Mucosa of descending colon (tissue), 3 donors: Measurements from ENCODE around the gene PHF14. TPM values are rescaled to one million over a fixed set of nuclear protein-coding genes. Genes with fewer than 3 reads are reported as not detected.

Experiments
- ATAC-seq: fragments of 200-7000 bp; cut with Tn5 transposase; one replicate; pipeline ENCODE4 v1.9.1; 2020; ENCODE audit warnings: mild to moderate bottlenecking, moderate library complexity
- DNase-seq, 3 donors: peaks; one replicate each; pipeline ENCODE4 v3.0.0-alpha.2; 2020
- H3K36me3 ChIP-seq: fragments of 200-600 bp; one replicate; pipeline ENCODE4 v1.8.0; 2021; ENCODE audit warnings: low read depth, mild to moderate bottlenecking
- H3K4me1 ChIP-seq: fragments of 200-600 bp; one replicate; pipeline ENCODE4 v1.8.0; 2021; ENCODE audit warnings: low read depth, mild to moderate bottlenecking
- H3K4me3 ChIP-seq: fragments of 200-600 bp; one replicate; pipeline ENCODE4 v1.8.0; 2021; ENCODE audit warnings: mild to moderate bottlenecking
- H3K9me3 ChIP-seq: fragments of 200-600 bp; one replicate; pipeline ENCODE4 v1.8.0; 2021; ENCODE audit warnings: mild to moderate bottlenecking
- CTCF ChIP-seq: fragments of 200-600 bp; IDR thresholded peaks from one replicate; pipeline ENCODE4 v1.8.0; 2022; ENCODE audit warnings: antibody characterized with exemption, mild to moderate bottlenecking
- intact Hi-C, 2 donors: fragments of 100-400 bp; cut with DNase I in 1 of 2; cut with micrococcal nuclease in 1 of 2; formaldehyde crosslinking; loops; one replicate each; pipeline versions ENCODE4 v1.11.0 to v1.11.1; 2022; cut with DNase I, micrococcal nuclease
- total RNA-seq, 3 donors: library from RNA; stranded (reverse); fragmentation: NEBNext Ultra II Directional in 2 of 3; extraction: Animal tissue kit (Norgen Biotek cat#: 25700) in 2 of 3; gene quantifications; one replicate each; pipeline versions ENCODE4 v1.2.1 to v1.2.4, GENCODE V29; 2021 to 2023
- donor health status: DM: no; HTN: no; CAD: no; lungs with moderate emphysema.
- donor health status: DM: no; HTN: no; CAD: no.
- donor health status: DM: no; HTN: yes; CAD: no.

Gene PHF14
- total RNA-seq, 3 donors from 2014 or later = 30.8 to 31.9 (median 31.7) TPM

- ATAC-seq (no peak), DNase-seq (no peak)
- no peak overlapping the region for H3K4me3 ChIP-seq
- no peak for TF ChIP-seq CTCF
- intact Hi-C loops = no loop called here
- no peaks in the 10 kb centered on the region for H3K9me3 ChIP-seq
- peaks cover 2% of the 10 kb centered on the region for H3K4me1 ChIP-seq
- no peaks in the 10 kb centered on the region for H3K36me3 ChIP-seq
These were observed 217.4 kb downstream of the PHF14 start for GRCh38 chr7:11191081-11191480.

- ATAC-seq (no peak), DNase-seq (no peak)
- Histone ChIP-seq H3K4me3 (no peak overlapping the region), H3K4me1 (peaks cover 2% of the 10 kb centered on the region), H3K9me3 (no peaks in the 10 kb centered on the region), H3K36me3 (no peaks in the 10 kb centered on the region)
- no peak for TF ChIP-seq CTCF
- intact Hi-C loops = no loop called here
These were observed 218.0 kb downstream of the PHF14 start for GRCh38 chr7:11191574-11192220.

GRCh38 chr7:11192506-11192905, 218.8 kb downstream of the PHF14 start:
- no peak for DNase-seq
- Histone ChIP-seq H3K9me3 (no peaks in the 10 kb centered on the region), H3K4me1 (peaks cover 2% of the 10 kb centered on the region), H3K36me3 (no peaks in the 10 kb centered on the region), H3K4me3 (no peak overlapping the region)
- TF ChIP-seq CTCF = no peak
- intact Hi-C loops = no loop called here
- ATAC-seq = no peak

GRCh38 chr7:11193131-11193867, 219.6 kb downstream of the PHF14 start:
- intact Hi-C loops = no loop called here
- DNase-seq (peak in 1 of 3 donors; percentile 12), ATAC-seq (peak; percentile 40)
- Histone ChIP-seq H3K4me3 (no peak overlapping the region), H3K9me3 (no peaks in the 10 kb centered on the region), H3K36me3 (no peaks in the 10 kb centered on the region), H3K4me1 (peaks cover 2% of the 10 kb centered on the region)
- no peak for TF ChIP-seq CTCF

GRCh38 chr7:11193888-11194287, 220.2 kb downstream of the PHF14 start:
- no peak for ATAC-seq

More at GRCh38 chr7:11193888-11194287, 220.2 kb downstream of the PHF14 start:
- no peak for TF ChIP-seq CTCF
- H3K9me3 ChIP-seq = no peaks in the 10 kb centered on the region
- peaks cover 2% of the 10 kb centered on the region for H3K4me1 ChIP-seq
- no peak overlapping the region for H3K4me3 ChIP-seq
- no peaks in the 10 kb centered on the region for H3K36me3 ChIP-seq
- no peak for DNase-seq
- intact Hi-C loops = no loop called here
